NB4 (cell line): Measurements from ENCODE around the gene YTHDF2.

Experiments
- CTCF ChIP-seq: IDR thresholded peaks from one replicate; pipeline ENCODE4 v1.5.1; 2012; ENCODE audit warnings: low read depth, low read length
- MYC ChIP-seq: IDR thresholded peaks from 2 replicates; pipeline ENCODE4 v1.6.1; 2011; ENCODE audit warnings: low read depth, low read length
- POLR2A ChIP-seq: IDR thresholded peaks from 2 replicates; pipeline ENCODE4 v1.6.1; 2011; ENCODE audit warnings: mild to moderate bottlenecking; ENCODE audit not compliant: insufficient read length; ENCODE audit errors: extremely low read depth
- TF ChIP-seq, protein P1 (sequence below): IDR thresholded peaks from 2 replicates; pipeline ENCODE4 v1.6.1; 2011; ENCODE audit warnings: low read depth, low read length

DNA sequence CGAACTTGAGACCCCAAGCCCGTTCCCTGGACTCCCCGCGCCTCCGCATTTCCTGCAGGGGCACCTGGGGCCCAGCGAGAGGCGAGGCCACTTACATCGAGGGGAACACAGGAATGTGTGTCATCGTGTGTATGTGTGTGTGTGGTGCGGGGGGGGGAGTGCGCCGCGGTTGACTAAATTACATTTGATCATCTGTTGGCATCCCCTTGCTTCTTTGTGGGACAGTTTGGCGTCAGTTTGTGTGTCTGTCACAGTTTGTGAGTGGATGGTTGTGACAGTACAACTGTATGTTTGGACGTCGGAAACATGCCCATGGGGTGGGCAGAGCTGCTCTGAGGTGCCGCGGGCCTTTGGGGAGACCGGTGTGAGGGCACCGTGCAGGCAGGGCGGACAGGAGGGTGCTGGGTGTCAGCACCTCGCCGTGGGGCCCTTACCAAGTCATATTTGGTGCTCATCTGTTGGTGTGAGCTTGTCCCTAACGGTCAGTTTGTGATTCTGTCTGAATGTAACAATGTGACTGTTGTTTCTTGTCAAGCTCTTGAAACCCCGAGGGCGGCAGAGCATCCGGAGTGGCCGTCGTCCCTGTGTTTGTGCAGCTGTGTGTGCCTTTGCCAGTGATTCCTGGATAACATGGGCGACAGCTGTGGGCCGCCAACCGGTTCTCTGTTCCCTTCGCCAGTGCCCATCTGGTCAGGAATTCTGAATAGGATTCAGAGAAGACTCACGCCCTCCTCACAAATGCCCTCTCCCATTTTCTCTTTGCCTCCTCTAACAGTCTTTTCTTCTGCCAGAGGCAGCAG lies 76.1 kb downstream of the YTHDF2 start:
- TF ChIP-seq MYC, result no peak
- TF ChIP-seq POLR2A, result no peak
- no peak for TF ChIP-seq CTCF
- TF ChIP-seq, protein P1, sequence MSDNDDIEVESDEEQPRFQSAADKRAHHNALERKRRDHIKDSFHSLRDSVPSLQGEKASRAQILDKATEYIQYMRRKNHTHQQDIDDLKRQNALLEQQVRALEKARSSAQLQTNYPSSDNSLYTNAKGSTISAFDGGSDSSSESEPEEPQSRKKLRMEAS, result no peak
